Right lobe of liver (tissue), 6 donors: Measurements from ENCODE around the gene SBF2. TPM values are rescaled to one million over a fixed set of nuclear protein-coding genes. Genes with fewer than 3 reads are reported as not detected.

ENCODE experiments used
- ATAC-seq, 4 donors: fragments of 200-7000 bp; cut with Tn5 transposase; one replicate each; pipeline ENCODE4 v1.9.1; 2020; ENCODE audit warnings: mild to moderate bottlenecking in 4 of 4, moderate library complexity in 4 of 4
- DNase-seq, 3 donors: peaks; one replicate each; pipeline ENCODE4 v3.0.0-alpha.2; 2020
- H3K27ac ChIP-seq, 3 donors: fragments of 200-600 bp; one replicate each; pipeline ENCODE4 v1.8.0; 2022
- H3K27me3 ChIP-seq, 2 donors: fragments of 200-600 bp; one replicate each; pipeline ENCODE4 v1.8.0; 2022
- H3K36me3 ChIP-seq, 4 donors: fragments of 200-600 bp; sonication (generic) in 1 of 4; one replicate each; pipeline versions ENCODE4 v1.5.1 to v1.8.0; 2017 to 2022; ENCODE audit warnings: control low read depth in 1 of 4
- H3K4me1 ChIP-seq, 4 donors: fragments of 200-600 bp; sonication (generic) in 1 of 4; one replicate each; pipeline versions ENCODE4 v1.5.1 to v1.8.0; 2017 to 2022; ENCODE audit warnings: control low read depth in 1 of 4
- H3K4me3 ChIP-seq, 3 donors: fragments of 200-600 bp; one replicate each; pipeline ENCODE4 v1.8.0; 2022
- H3K9me3 ChIP-seq, 4 donors: fragments of 200-600 bp; sonication (generic) in 1 of 4; one replicate each; pipeline versions ENCODE4 v1.5.1 to v1.8.0; 2017 to 2022; ENCODE audit warnings: control low read depth in 1 of 4
- POLR2A ChIP-seq: fragments of 450-650 bp; IDR thresholded peaks from one replicate; pipeline ENCODE4 v1.6.1; 2017; ENCODE audit warnings: antibody characterized with exemption, mild to moderate bottlenecking
- WGBS: methylation state at CpG from one replicate; pipeline ENCODE4 v1.1.6; 2018; ENCODE audit warnings: low coverage, low lambda C conversion rate; ENCODE audit not compliant: insufficient coverage; ENCODE audit errors: missing lambda C conversion rate; 5-methylcytosine and 5-hydroxymethylcytosine counted together
- intact Hi-C, 2 donors: fragments of 100-400 bp; cut with DNase I; formaldehyde crosslinking; loops; one replicate each; pipeline versions ENCODE4 v1.11.2 to v1.14.1; 2022
- total RNA-seq, 6 experiments: library from RNA; depleted of rRNA in 2 of 6; stranded (reverse); fragments of >200 nt in 2 of 6; fragmentation: NEBNext Ultra II Directional in 3 of 6; extraction: Animal tissue kit (Norgen Biotek cat#: 25700) in 3 of 6; gene quantifications; one replicate each; pipeline versions ENCODE4 v1.1.0 to v1.2.4, GENCODE V29; 2016 to 2023
- TF ChIP-seq, protein P1 (sequence below), 4 donors: fragments of 200-600 bp in 3 of 4; fragments of 450-650 bp in 1 of 4; IDR thresholded peaks; one replicate each; pipeline versions ENCODE4 v1.5.1 to v1.8.0; 2016 to 2022; ENCODE audit warnings: antibody characterized with exemption in 4 of 4, mild to moderate bottlenecking in 2 of 4
- donor health status: DM: no; HTN: yes; CAD: no.
- donor health status: DM: no; HTN: no; CAD: no.
- donor health status: DM: no; HTN: no; CAD: no.
- donor health status: DM: no; HTN: yes; CAD: no.
- donor health status: DM: no; HTN: yes; CAD: no.

The SBF2 gene
- total RNA-seq, 6 experiments from 2014 or later = 13.7 to 28.4 (median 21.3) TPM

DNA sequence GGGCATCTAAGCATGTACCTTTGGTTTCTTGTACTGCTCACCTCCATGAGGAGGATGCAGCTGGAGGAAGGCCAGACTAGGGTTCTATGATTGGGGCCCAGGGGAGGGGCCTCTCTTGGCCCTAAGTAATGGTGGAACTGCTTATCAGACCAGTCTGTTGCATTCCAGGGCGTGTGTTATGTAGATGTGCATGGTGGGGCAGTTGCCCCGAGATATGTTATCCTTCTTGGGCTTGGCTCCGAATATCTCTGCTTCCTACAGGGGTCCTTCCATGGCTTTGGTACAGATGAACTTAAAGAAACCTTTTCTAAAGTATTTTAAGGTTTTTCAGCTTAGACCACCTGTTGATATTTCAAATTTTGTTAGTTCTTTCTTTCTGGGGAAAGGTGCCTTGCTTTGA lies 504.1 kb downstream of the SBF2 start:
- H3K36me3 ChIP-seq = peaks cover 0 to 17% (median 4%) of the 10 kb centered on the region in 4 donors
- H3K4me3 ChIP-seq = no peak overlapping the region
- no peaks in the 10 kb centered on the region for H3K4me1 ChIP-seq
- H3K27me3 ChIP-seq = no peaks in the 10 kb centered on the region
- TF ChIP-seq, protein P1, sequence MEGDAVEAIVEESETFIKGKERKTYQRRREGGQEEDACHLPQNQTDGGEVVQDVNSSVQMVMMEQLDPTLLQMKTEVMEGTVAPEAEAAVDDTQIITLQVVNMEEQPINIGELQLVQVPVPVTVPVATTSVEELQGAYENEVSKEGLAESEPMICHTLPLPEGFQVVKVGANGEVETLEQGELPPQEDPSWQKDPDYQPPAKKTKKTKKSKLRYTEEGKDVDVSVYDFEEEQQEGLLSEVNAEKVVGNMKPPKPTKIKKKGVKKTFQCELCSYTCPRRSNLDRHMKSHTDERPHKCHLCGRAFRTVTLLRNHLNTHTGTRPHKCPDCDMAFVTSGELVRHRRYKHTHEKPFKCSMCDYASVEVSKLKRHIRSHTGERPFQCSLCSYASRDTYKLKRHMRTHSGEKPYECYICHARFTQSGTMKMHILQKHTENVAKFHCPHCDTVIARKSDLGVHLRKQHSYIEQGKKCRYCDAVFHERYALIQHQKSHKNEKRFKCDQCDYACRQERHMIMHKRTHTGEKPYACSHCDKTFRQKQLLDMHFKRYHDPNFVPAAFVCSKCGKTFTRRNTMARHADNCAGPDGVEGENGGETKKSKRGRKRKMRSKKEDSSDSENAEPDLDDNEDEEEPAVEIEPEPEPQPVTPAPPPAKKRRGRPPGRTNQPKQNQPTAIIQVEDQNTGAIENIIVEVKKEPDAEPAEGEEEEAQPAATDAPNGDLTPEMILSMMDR (IDR thresholded peaks at IDR 0.05) = no peak
- TF ChIP-seq POLR2A = no peak
- DNase-seq (no peak), ATAC-seq (peak in 1 of 4 donors; percentile 28)
- WGBS = 100% methylated on average over 1 of the region's 3 CpGs
- no peak overlapping the region for H3K27ac ChIP-seq
- intact Hi-C loops = no loop called here
- no peaks in the 10 kb centered on the region for H3K9me3 ChIP-seq

DNA sequence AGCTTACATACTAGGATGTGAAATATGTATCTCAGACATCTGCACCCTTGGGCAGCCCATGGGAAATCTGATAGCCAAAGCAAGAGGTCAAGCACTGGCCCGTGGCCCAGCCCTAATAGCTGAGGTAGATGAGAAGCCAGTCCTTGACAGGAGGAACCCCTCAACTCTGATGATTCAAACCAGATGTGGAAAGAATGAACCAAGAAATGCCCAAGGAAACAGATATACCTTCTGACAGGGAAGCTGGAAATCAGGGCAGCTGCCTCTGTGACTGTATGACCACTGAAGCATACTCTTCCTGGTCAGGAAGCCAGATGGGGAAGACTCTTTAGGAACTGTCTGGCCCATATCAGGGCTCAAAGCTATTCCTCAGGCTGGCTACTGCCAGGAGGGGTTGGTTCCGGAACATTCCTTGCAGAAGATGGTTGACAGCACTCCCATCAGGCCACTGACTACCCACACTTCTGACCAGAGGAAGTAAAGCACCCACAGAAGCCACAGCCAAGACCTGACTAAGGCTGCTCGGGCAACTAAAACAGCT lies 506.0 kb downstream of the SBF2 start:
- TF ChIP-seq, protein P1 (IDR thresholded peaks at IDR 0.05) = no peak
- no peak for TF ChIP-seq POLR2A
- peaks cover 0 to 25% (median 6%) of the 10 kb centered on the region in 4 donors for H3K36me3 ChIP-seq
- ATAC-seq = no peak
- H3K9me3 ChIP-seq = no peaks in the 10 kb centered on the region
- no peak overlapping the region for H3K27ac ChIP-seq
- no peak for DNase-seq
- no peaks in the 10 kb centered on the region for H3K27me3 ChIP-seq
- intact Hi-C loops = no loop called here
- WGBS = 60% methylated on average over 1 of the region's 3 CpGs
- H3K4me1 ChIP-seq = no peaks in the 10 kb centered on the region
- H3K4me3 ChIP-seq = no peak overlapping the region

DNA sequence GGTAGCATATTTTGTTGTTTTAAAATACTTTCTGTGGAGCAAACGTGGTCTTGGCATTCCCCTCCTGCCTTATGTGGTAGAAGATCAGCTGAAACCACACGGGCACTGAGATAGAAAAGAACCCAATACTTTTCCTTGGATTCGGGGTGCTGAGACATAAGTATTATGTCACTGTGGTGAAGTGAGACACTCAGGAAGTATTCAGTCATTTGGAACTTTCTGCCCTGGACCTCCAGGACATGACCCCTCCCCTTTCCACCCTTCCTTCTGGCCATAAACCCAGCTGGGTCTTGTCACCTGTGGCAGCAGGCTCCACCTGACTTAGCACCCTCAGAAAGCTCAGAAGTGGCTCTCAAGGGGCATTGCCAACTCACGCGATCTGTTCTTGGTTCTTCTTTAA lies 506.8 kb downstream of the SBF2 start:
- H3K9me3 ChIP-seq = no peaks in the 10 kb centered on the region
- ATAC-seq (no peak), DNase-seq (no peak)
- H3K4me1 ChIP-seq = no peaks in the 10 kb centered on the region
- no peak overlapping the region for H3K27ac ChIP-seq
- H3K27me3 ChIP-seq = no peaks in the 10 kb centered on the region
- H3K4me3 ChIP-seq = no peak overlapping the region
- peaks cover 0 to 25% (median 6%) of the 10 kb centered on the region in 4 donors for H3K36me3 ChIP-seq
- WGBS = 99% methylated on average over 5 of the region's 5 CpGs
- TF ChIP-seq, protein P1 (IDR thresholded peaks at IDR 0.05) = no peak
- no peak for TF ChIP-seq POLR2A
- intact Hi-C loops = no loop called here

DNA sequence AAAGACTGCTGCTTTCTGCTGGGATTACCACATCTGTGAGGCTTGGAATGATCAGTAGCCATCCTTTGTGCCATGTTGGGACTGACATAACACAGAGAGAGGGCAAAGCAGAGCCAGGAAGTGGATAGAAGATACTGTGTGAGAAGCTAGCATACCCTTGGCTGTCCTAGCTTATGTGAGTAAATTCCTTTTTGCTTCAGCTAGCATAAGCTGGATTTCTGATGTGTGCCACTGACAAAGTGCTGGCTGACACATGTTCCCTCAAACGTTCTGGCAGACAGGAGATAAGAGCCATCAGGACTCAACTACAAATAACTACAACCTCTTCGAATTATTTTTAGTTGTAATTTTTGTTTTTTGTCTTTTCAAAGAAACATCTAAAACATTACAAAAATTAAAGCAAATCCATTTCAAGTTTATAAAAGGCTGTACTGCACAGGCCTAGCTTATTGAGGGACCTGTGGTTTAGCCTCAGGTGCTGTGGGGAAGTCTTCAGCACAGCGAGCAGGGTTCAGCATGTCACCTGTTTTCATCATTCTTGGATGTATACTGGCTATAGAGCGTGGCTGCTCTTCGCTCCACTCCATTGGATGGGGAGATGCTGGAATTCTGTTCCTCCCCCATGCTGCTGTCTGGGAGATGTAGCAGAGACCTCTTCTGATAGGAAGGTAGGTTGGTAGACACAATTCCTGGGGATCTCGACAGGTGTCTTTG lies 509.3 kb downstream of the SBF2 start:
- no peak for ATAC-seq
- no peaks in the 10 kb centered on the region for H3K27me3 ChIP-seq
- 74% methylated on average over 4 of the region's 6 CpGs for WGBS
- DNase-seq = no peak
- TF ChIP-seq, protein P1 (IDR thresholded peaks at IDR 0.05) = no peak
- no peak for TF ChIP-seq POLR2A
- no peak overlapping the region for H3K4me3 ChIP-seq
- H3K27ac ChIP-seq = no peak overlapping the region
- intact Hi-C loops = no loop called here
- peaks cover 0 to 47% (median 16%) of the 10 kb centered on the region in 4 donors for H3K36me3 ChIP-seq
- no peaks in the 10 kb centered on the region for H3K9me3 ChIP-seq
- H3K4me1 ChIP-seq = no peaks in the 10 kb centered on the region
